H9 (cell line): ENCODE results near the gene USP38. TPM values are rescaled to one million over a fixed set of nuclear protein-coding genes. Genes with fewer than 3 reads are reported as not detected.

Experiments used
- DNase-seq: peaks from one replicate; pipeline ENCODE4 v3.0.0-alpha.2; 2017
- H2AFZ ChIP-seq: one replicate; pipeline ENCODE4 v1.6.1; 2013; ENCODE audit warnings: mild to moderate bottlenecking, low read length, control low read depth, moderate library complexity
- H2AK5ac ChIP-seq: 2 replicates; pipeline ENCODE4 v1.6.1; 2013; ENCODE audit warnings: low read length, control low read depth, mixed read lengths; ENCODE audit not compliant: insufficient read length
- H2BK120ac ChIP-seq: one replicate; pipeline ENCODE4 v1.6.1; 2013; ENCODE audit warnings: low read depth, mild to moderate bottlenecking, low read length, control low read depth, inconsistent platforms; ENCODE audit not compliant: poor library complexity, severe bottlenecking
- H2BK12ac ChIP-seq: 2 replicates; pipeline ENCODE4 v1.6.1; 2013; ENCODE audit warnings: low read length, control low read depth, mixed read lengths, low read depth; ENCODE audit not compliant: insufficient read length
- H2BK15ac ChIP-seq: 2 replicates; pipeline ENCODE4 v1.6.1; 2013; ENCODE audit warnings: low read depth, low read length, control low read depth
- H2BK20ac ChIP-seq: one replicate; pipeline ENCODE4 v1.6.1; 2013; ENCODE audit warnings: low read depth, mild to moderate bottlenecking, low read length, control low read depth, inconsistent platforms; ENCODE audit not compliant: poor library complexity, severe bottlenecking
- H2BK5ac ChIP-seq: 2 replicates; pipeline ENCODE4 v1.6.1; 2013; ENCODE audit warnings: low read length, control low read depth, mixed read lengths; ENCODE audit not compliant: insufficient read length
- H3K14ac ChIP-seq: 2 replicates; pipeline ENCODE4 v1.6.1; 2013; ENCODE audit warnings: low read length, control low read depth; ENCODE audit not compliant: insufficient read depth
- H3K18ac ChIP-seq: 2 replicates; pipeline ENCODE4 v1.6.1; 2013; ENCODE audit warnings: low read depth, mild to moderate bottlenecking, mixed read lengths, low read length, control low read depth; ENCODE audit not compliant: insufficient read length
- H3K23ac ChIP-seq: 2 replicates; pipeline ENCODE4 v1.6.1; 2013; ENCODE audit warnings: low read length, control low read depth, mixed read lengths, low read depth; ENCODE audit not compliant: insufficient read length
- H3K23me2 ChIP-seq: 2 replicates; pipeline ENCODE4 v1.6.1; 2013; ENCODE audit warnings: low read depth, mild to moderate bottlenecking, mixed read lengths, low read length, control low read depth; ENCODE audit not compliant: insufficient read length, poor library complexity, severe bottlenecking
- H3K27ac ChIP-seq: 2 replicates; pipeline ENCODE4 v1.5.1; 2013; ENCODE audit warnings: low read length, control low read depth, mixed read lengths, low read depth; ENCODE audit not compliant: insufficient read length
- H3K27me3 ChIP-seq: 2 replicates; pipeline ENCODE4 v1.6.1; 2013; ENCODE audit warnings: low read length, control low read depth, inconsistent platforms; ENCODE audit not compliant: insufficient read depth
- H3K4ac ChIP-seq: 2 replicates; pipeline ENCODE4 v1.6.1; 2013; ENCODE audit warnings: low read depth, mild to moderate bottlenecking, control low read depth, inconsistent platforms, low read length, moderate library complexity
- H3K4me1 ChIP-seq: 2 replicates; pipeline ENCODE4 v1.6.1; 2013; ENCODE audit warnings: low read length, control low read depth, inconsistent platforms; ENCODE audit not compliant: insufficient read depth
- H3K4me2 ChIP-seq: 2 replicates; pipeline ENCODE4 v1.6.1; 2013; ENCODE audit warnings: low read length, control low read depth, mixed read lengths; ENCODE audit not compliant: insufficient read length, insufficient read depth
- H3K56ac ChIP-seq: 2 replicates; pipeline ENCODE4 v1.6.1; 2013; ENCODE audit warnings: low read depth, mild to moderate bottlenecking, mixed read lengths, low read length, control low read depth; ENCODE audit not compliant: insufficient read length
- H3K79me1 ChIP-seq: 2 replicates; pipeline ENCODE4 v1.6.1; 2013; ENCODE audit warnings: low read depth, mild to moderate bottlenecking, moderate library complexity, low read length, control low read depth, inconsistent platforms; ENCODE audit not compliant: insufficient read depth, poor library complexity, severe bottlenecking
- H3K79me2 ChIP-seq: 2 replicates; pipeline ENCODE4 v1.6.1; 2013; ENCODE audit warnings: low read length, control low read depth, inconsistent platforms; ENCODE audit not compliant: insufficient read depth
- H3K9ac ChIP-seq: 2 replicates; pipeline ENCODE4 v1.6.1; 2013; ENCODE audit warnings: low read length, control low read depth, mixed read lengths; ENCODE audit not compliant: insufficient read length; ENCODE audit errors: extremely low read depth
- H3K9me3 ChIP-seq: one replicate; pipeline ENCODE4 v1.6.1; 2013; ENCODE audit warnings: low read depth, low read length, inconsistent platforms; ENCODE audit not compliant: control insufficient read depth
- H3T11ph ChIP-seq: one replicate; pipeline ENCODE4 v1.6.1; 2013; ENCODE audit warnings: mild to moderate bottlenecking, low read length, control low read depth, inconsistent platforms
- H4K20me1 ChIP-seq: one replicate; pipeline ENCODE4 v1.6.1; 2013; ENCODE audit not compliant: control insufficient read depth, insufficient read length, insufficient read depth
- H4K5ac ChIP-seq: 2 replicates; pipeline ENCODE4 v1.6.1; 2013; ENCODE audit warnings: low read depth, mild to moderate bottlenecking, mixed read lengths, low read length, control low read depth; ENCODE audit not compliant: insufficient read length
- H4K8ac ChIP-seq: replicated peaks from 2 replicates; pipeline ENCODE4 v1.6.1; 2013; ENCODE audit warnings: low read length, control low read depth, mixed read lengths, low read depth; ENCODE audit not compliant: insufficient read length
- H4K91ac ChIP-seq: 2 replicates; pipeline ENCODE4 v1.6.1; 2013; ENCODE audit warnings: low read depth, mild to moderate bottlenecking, moderate library complexity, mixed read lengths, low read length, control low read depth; ENCODE audit not compliant: insufficient read length
- H3K27ac Mint-ChIP-seq, 3 experiments: 2 replicates in 2 of 3; 3 replicates in 1 of 3; pipeline ENCODE4 v1.8.0; 2020 to 2021; ENCODE audit warnings: mixed read lengths in 3 of 3, mild to moderate bottlenecking in 1 of 3, moderate library complexity in 1 of 3
- H3K27me3 Mint-ChIP-seq: 2 replicates; pipeline ENCODE4 v1.8.0; 2021; ENCODE audit warnings: low read depth, mild to moderate bottlenecking, moderate library complexity, mixed read lengths
- H3K36me3 Mint-ChIP-seq, 3 experiments: 2 replicates in 2 of 3; 3 replicates in 1 of 3; pipeline ENCODE4 v1.8.0; 2020 to 2021; ENCODE audit warnings: low read depth in 3 of 3, mixed read lengths in 3 of 3; ENCODE audit not compliant: insufficient read depth in 1 of 3
- H3K4me1 Mint-ChIP-seq, 2 experiments: 2 replicates each; pipeline ENCODE4 v1.8.0; 2020; ENCODE audit warnings: mixed read lengths in 2 of 2
- H3K4me3 Mint-ChIP-seq, 2 experiments: 2 replicates in 1 of 2; 3 replicates in 1 of 2; pipeline ENCODE4 v1.8.0; 2020 to 2021; ENCODE audit warnings: mild to moderate bottlenecking in 2 of 2, mixed read lengths in 2 of 2, moderate library complexity in 1 of 2
- H3K9me3 Mint-ChIP-seq, 2 experiments: 2 replicates in 1 of 2; 3 replicates in 1 of 2; pipeline ENCODE4 v1.8.0; 2020; ENCODE audit warnings: mild to moderate bottlenecking in 2 of 2, mixed read lengths in 2 of 2, moderate library complexity in 1 of 2
- CTCF ChIP-seq: fragments of 200-600 bp; sonication (generic); conservative IDR thresholded peaks from 3 replicates; pipeline ENCODE4 v1.8.0; 2021; ENCODE audit warnings: antibody characterized with exemption, mild to moderate bottlenecking
- WGBS: extraction: QIAGEN DNeasy Blood & Tissue Kit; methylation state at CpG from one replicate; pipeline ENCODE4 v1.1.7; 2013; ENCODE audit warnings: missing lambda C conversion rate, low lambda C conversion rate, mixed read lengths; ENCODE audit not compliant: insufficient read length; ENCODE audit errors: extremely low coverage; 5-methylcytosine and 5-hydroxymethylcytosine counted together
- total RNA-seq: library from RNA; stranded (reverse); gene quantifications from 2 replicates; pipeline ENCODE4 v1.2.1, GENCODE V29; 2021

USP38 gene
- total RNA-seq, 1 experiment from 2014 or later = 15.2 TPM

- no peak overlapping the region for H2BK20ac ChIP-seq
- no peak overlapping the region for H3K56ac ChIP-seq
- Mint-ChIP-seq H3K9me3 (no peaks in the 10 kb centered on the region), H3K4me3 (no peak overlapping the region), H3K4me1 (no peaks in the 10 kb centered on the region), H3K27ac (no peak overlapping the region), H3K36me3 (peaks cover 4 to 22% (median 8%) of the 10 kb centered on the region in 3 experiments; a peak in 6 of 7 replicates), H3K27me3 (no peaks in the 10 kb centered on the region)
- H3K4me1 ChIP-seq = no peaks in the 10 kb centered on the region
- no peak overlapping the region for H3K14ac ChIP-seq
- no peak overlapping the region for H2AFZ ChIP-seq
- no peak overlapping the region for H4K91ac ChIP-seq
- H3K79me1 ChIP-seq = no peaks in the 10 kb centered on the region
- no peaks in the 10 kb centered on the region for H3K23me2 ChIP-seq
- H4K5ac ChIP-seq = no peak overlapping the region
- no peak overlapping the region for H3K4ac ChIP-seq
- H3K27me3 ChIP-seq = no peaks in the 10 kb centered on the region
- no peak overlapping the region for H2BK120ac ChIP-seq
- H3K79me2 ChIP-seq = no peaks in the 10 kb centered on the region
- DNase-seq = no peak
- no peak overlapping the region for H2AK5ac ChIP-seq
- no peak overlapping the region for H3K18ac ChIP-seq
- WGBS = no CpG with 5 or more reads among the region's 1 CpG
- H4K8ac ChIP-seq = no peak overlapping the region
- no peak overlapping the region for H3K4me2 ChIP-seq
- H2BK5ac ChIP-seq = no peak overlapping the region
- H3K9me3 ChIP-seq = no peaks in the 10 kb centered on the region
- no peak overlapping the region for H3K9ac ChIP-seq
- no peak overlapping the region for H3K23ac ChIP-seq
- no peak overlapping the region for H3K27ac ChIP-seq
- TF ChIP-seq CTCF = no peak
- no peak overlapping the region for H2BK12ac ChIP-seq
- no peak overlapping the region for H3T11ph ChIP-seq
- H2BK15ac ChIP-seq = no peak overlapping the region
- H4K20me1 ChIP-seq = no peaks in the 10 kb centered on the region
These were observed 31.2 kb downstream of the USP38 start for GRCh38 chr4:143215873-143216272.
